Measurements from ENCODE around the gene SH2D1A. TPM values are rescaled to one million over a fixed set of nuclear protein-coding genes. Genes with fewer than 3 reads are reported as not detected.

SH2D1A gene
- total and polyA plus RNA-seq, 10 of the 15 experiments (the other 5 are each of a cell fraction or from before 2014, with no cell fraction given), result 0.33 to 8.8 (median 0.54) TPM; not detected in 1

- TF ChIP-seq CEBPZ (IDR thresholded peaks at IDR 0.05; ENCODE audit: low read depth, low read length), result no peak
- TF ChIP-seq POU2F2 (IDR thresholded peaks at IDR 0.05; ENCODE audit: borderline replicate concordance, low read depth, low read length), result no peak
- TF ChIP-seq BCL11A (IDR thresholded peaks at IDR 0.05; ENCODE audit: low read depth, low read length), result no peak
- TF ChIP-seq, protein P1, sequence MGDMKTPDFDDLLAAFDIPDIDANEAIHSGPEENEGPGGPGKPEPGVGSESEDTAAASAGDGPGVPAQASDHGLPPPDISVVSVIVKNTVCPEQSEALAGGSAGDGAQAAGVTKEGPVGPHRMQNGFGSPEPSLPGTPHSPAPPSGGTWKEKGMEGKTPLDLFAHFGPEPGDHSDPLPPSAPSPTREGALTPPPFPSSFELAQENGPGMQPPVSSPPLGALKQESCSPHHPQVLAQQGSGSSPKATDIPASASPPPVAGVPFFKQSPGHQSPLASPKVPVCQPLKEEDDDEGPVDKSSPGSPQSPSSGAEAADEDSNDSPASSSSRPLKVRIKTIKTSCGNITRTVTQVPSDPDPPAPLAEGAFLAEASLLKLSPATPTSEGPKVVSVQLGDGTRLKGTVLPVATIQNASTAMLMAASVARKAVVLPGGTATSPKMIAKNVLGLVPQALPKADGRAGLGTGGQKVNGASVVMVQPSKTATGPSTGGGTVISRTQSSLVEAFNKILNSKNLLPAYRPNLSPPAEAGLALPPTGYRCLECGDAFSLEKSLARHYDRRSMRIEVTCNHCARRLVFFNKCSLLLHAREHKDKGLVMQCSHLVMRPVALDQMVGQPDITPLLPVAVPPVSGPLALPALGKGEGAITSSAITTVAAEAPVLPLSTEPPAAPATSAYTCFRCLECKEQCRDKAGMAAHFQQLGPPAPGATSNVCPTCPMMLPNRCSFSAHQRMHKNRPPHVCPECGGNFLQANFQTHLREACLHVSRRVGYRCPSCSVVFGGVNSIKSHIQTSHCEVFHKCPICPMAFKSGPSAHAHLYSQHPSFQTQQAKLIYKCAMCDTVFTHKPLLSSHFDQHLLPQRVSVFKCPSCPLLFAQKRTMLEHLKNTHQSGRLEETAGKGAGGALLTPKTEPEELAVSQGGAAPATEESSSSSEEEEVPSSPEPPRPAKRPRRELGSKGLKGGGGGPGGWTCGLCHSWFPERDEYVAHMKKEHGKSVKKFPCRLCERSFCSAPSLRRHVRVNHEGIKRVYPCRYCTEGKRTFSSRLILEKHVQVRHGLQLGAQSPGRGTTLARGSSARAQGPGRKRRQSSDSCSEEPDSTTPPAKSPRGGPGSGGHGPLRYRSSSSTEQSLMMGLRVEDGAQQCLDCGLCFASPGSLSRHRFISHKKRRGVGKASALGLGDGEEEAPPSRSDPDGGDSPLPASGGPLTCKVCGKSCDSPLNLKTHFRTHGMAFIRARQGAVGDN (IDR thresholded peaks at IDR 0.05), result no peak
- TF ChIP-seq SUZ12 (IDR thresholded peaks at IDR 0.05; ENCODE audit: unreplicated experiment), result no peak
- TF ChIP-seq CHD1 (IDR thresholded peaks at IDR 0.05; ENCODE audit: low read depth, low read length), result no peak
Measured at GRCh38 chrX:124342174-124342867, 4.0 kb upstream of the SH2D1A start (continued).
